Type B pancreatic cell (in vitro differentiated cells): ENCODE results near the gene HOXD10. TPM values are rescaled to one million over a fixed set of nuclear protein-coding genes. Genes with fewer than 3 reads are reported as not detected.
A peak's percentile ranks its signal among the peaks of the same experiment; 100 is the strongest.

Experiments used
- DNase-seq: peaks from one replicate; pipeline ENCODE4 v3.0.0; 2021; ENCODE audit warnings: mixed read lengths; ENCODE audit not compliant: unreplicated experiment; ENCODE audit errors: extremely low spot score
- H3K27ac Mint-ChIP-seq: 2 replicates; pipeline ENCODE4 v1.8.0; 2021; ENCODE audit warnings: mild to moderate bottlenecking, mixed read lengths
- H3K27me3 Mint-ChIP-seq: 2 replicates; pipeline ENCODE4 v1.8.0; 2021; ENCODE audit warnings: mixed read lengths
- H3K36me3 Mint-ChIP-seq: 2 replicates; pipeline ENCODE4 v1.8.0; 2021; ENCODE audit warnings: mixed read lengths
- H3K4me1 Mint-ChIP-seq: one replicate; pipeline ENCODE4 v1.8.0; 2021; ENCODE audit warnings: mixed read lengths; ENCODE audit not compliant: unreplicated experiment
- H3K4me3 Mint-ChIP-seq: 2 replicates; pipeline ENCODE4 v1.8.0; 2021; ENCODE audit warnings: mild to moderate bottlenecking, mixed read lengths
- H3K9me3 Mint-ChIP-seq: 2 replicates; pipeline ENCODE4 v1.8.0; 2021; ENCODE audit warnings: mixed read lengths
- CTCF ChIP-seq: fragments of 200-600 bp; sonication (generic); conservative IDR thresholded peaks from 2 replicates; pipeline ENCODE4 v1.5.0; 2021; ENCODE audit warnings: antibody characterized with exemption, mild to moderate bottlenecking
- total RNA-seq: library from RNA; stranded (reverse); gene quantifications from 2 replicates; pipeline ENCODE4 v1.2.1, GENCODE V29; 2021; ENCODE audit warnings: low replicate concordance

HOXD10 gene
- total RNA-seq, 1 donor from 2014 or later = 0.56 TPM

- Mint-ChIP-seq H3K27me3 (peaks cover 93% of the 10 kb centered on the region), H3K27ac (no peak overlapping the region), H3K9me3 (peaks cover 6% of the 10 kb centered on the region), H3K4me3 (peak overlapping the region; percentile 28), H3K36me3 (peaks cover 9% of the 10 kb centered on the region), H3K4me1 (peaks cover 4% of the 10 kb centered on the region)
- DNase-seq = no peak
- peak; percentile 67 for TF ChIP-seq CTCF
These were observed 2.2 kb downstream of the HOXD10 start for GRCh38 chr2:176118601-176119339.

- H3K4me3 Mint-ChIP-seq = peak overlapping the region; percentile 34
These were observed 4.0 kb downstream of the HOXD10 start for GRCh38 chr2:176120364-176121189.

GRCh38 chr2:176121190-176122051 is 4.8 kb downstream of the HOXD10 start:
- Mint-ChIP-seq H3K4me3 (peak overlapping the region; percentile 34), H3K27ac (no peak overlapping the region), H3K4me1 (peaks cover 7% of the 10 kb centered on the region), H3K36me3 (peaks cover 9% of the 10 kb centered on the region), H3K9me3 (peaks cover 6% of the 10 kb centered on the region), H3K27me3 (peaks cover 93% of the 10 kb centered on the region)
- DNase-seq = no peak
- TF ChIP-seq CTCF = no peak

More at GRCh38 chr2:176120364-176121189, 4.0 kb downstream of the HOXD10 start:
- peak; percentile 24 for TF ChIP-seq CTCF
- H3K4me1 Mint-ChIP-seq = peaks cover 7% of the 10 kb centered on the region
- DNase-seq = no peak
- peaks cover 6% of the 10 kb centered on the region for H3K9me3 Mint-ChIP-seq
- H3K36me3 Mint-ChIP-seq = peaks cover 9% of the 10 kb centered on the region
- H3K27ac Mint-ChIP-seq = no peak overlapping the region
- H3K27me3 Mint-ChIP-seq = peaks cover 93% of the 10 kb centered on the region

GRCh38 chr2:176122052-176122682 is 5.6 kb downstream of the HOXD10 start:
- TF ChIP-seq CTCF = peak; percentile 19
- Mint-ChIP-seq H3K27ac (no peak overlapping the region), H3K27me3 (peaks cover 93% of the 10 kb centered on the region), H3K4me3 (peak overlapping the region; percentile 87), H3K4me1 (peaks cover 7% of the 10 kb centered on the region), H3K9me3 (no peaks in the 10 kb centered on the region), H3K36me3 (peaks cover 4% of the 10 kb centered on the region)
- DNase-seq = no peak
